GM13977 (cell line): ENCODE measurements around the gene COQ2.

Source experiments
- DNase-seq: peaks from one replicate; pipeline ENCODE4 v3.0.0; 2012; ENCODE audit warnings: low spot score
- CTCF ChIP-seq: IDR thresholded peaks from 2 replicates; pipeline ENCODE4 v1.5.1; 2012; ENCODE audit warnings: mild to moderate bottlenecking, control low read depth; ENCODE audit not compliant: insufficient read depth; ENCODE audit errors: extremely low read depth, missing control alignments
- in situ Hi-C: fragments of 300-500 bp; cut with MboI; formaldehyde crosslinking; loops from one replicate; pipeline ENCODE4 v1.12.0; 2022; ENCODE audit warnings: low sequenced_read_pairs, low pct_unique_long_range_greater_than_20kb, mixed read lengths, inconsistent platforms; ENCODE audit not compliant: unreplicated experiment

The COQ2 gene

DNA sequence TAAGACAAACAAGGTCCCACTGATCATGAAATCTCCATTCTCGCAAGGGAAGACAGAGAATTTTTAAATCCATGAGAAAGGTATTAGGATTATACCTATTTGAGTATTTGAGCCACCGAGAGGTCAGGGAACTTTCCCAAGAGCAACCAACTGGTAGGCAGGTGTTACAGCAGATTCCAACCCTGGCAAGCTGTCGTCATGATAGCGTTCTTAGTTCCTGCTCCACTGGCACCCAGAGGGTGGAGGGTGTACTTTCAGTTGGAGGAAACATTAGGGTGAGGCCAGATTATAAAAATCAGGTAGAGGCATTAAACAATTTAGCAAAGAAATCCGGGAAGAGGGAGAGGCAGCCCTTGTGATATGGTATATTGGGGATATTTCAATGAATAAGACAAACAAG is 23.3 kb downstream of the COQ2 start:
- in situ Hi-C loops, result loop anchor here (10.0 to 25.0 kb wide), 2 partner anchors 187 to 374 kb away; partner anchors contain the start of gene SEC31A
- DNase-seq, result no peak
- TF ChIP-seq CTCF, result no peak

DNA sequence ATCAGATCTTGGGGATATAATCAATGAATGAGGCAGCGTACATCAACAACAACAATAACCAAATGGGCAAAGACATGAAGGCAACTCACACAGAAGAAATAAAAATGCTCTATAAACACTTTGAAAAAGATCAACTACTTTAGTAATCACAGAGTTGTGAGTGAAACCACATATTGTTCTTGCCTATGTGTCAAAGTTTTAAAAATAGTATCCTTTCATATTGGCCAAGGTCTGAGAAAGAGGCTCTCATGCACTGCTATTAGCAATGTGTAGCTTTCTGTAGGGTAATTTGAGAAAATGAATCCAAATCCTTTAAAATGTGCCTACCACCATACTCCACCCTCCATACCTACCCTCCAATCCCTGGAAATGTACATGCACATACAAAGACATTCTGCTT is 25.0 kb downstream of the COQ2 start:
- TF ChIP-seq CTCF, result no peak
- in situ Hi-C loops, result loop anchor here (25.0 kb wide), 1 partner anchor 372 kb away; the partner anchor contains the start of gene SEC31A

GRCh38 chr4:83258461-83258860 is 26.1 kb downstream of the COQ2 start:
- in situ Hi-C loops, result loop anchor here (25.0 kb wide), 1 partner anchor 371 kb away; the partner anchor contains the start of gene SEC31A
- TF ChIP-seq CTCF, result no peak
- no peak for DNase-seq

More for the DNA sequence above, 25.0 kb downstream of the COQ2 start:
- DNase-seq, result no peak

DNA sequence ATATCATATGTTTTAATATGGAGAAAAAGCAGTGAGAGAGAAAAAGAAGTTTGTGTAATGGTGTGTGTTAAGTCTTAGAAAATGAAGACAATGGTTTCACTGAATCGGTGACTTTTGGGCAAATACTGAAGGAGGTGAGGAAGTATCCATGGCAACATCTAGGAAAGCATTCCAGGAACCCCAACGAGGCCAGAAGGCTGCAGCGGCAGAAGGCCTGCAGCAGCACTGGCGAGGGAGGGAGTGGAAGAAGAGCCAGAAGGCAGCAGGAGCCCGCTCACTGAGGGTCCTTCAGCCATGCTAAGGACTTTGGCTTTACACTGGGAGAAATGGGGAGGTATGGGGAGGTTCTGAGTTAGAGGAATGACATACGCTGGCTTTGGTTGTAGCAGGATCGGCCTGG is 26.8 kb downstream of the COQ2 start:
- DNase-seq, result no peak
- in situ Hi-C loops, result loop anchor here (25.0 kb wide), 1 partner anchor 371 kb away; the partner anchor contains the start of gene SEC31A
- no peak for TF ChIP-seq CTCF

- in situ Hi-C loops, result loop anchor here (25.0 kb wide), 1 partner anchor 368 kb away; the partner anchor contains the start of gene SEC31A
Observed at GRCh38 chr4:83255584-83255983, 29.0 kb downstream of the COQ2 start.

GRCh38 chr4:83252782-83253405 is 31.7 kb downstream of the COQ2 start:
- in situ Hi-C loops, result loop anchor here (25.0 kb wide), 1 partner anchor 366 kb away; the partner anchor contains the start of gene SEC31A
- DNase-seq, result peak; percentile 60
- peak; percentile 77 for TF ChIP-seq CTCF

More at GRCh38 chr4:83255584-83255983, 29.0 kb downstream of the COQ2 start:
- no peak for TF ChIP-seq CTCF
- DNase-seq, result no peak
